ENCODE data around the gene VSTM2B.

VSTM2B gene

GRCh38 chr19:29569038-29569911 is 43.5 kb downstream of the VSTM2B start:
- peak; percentile 47 for DNase-seq

- peak; percentile 30 for DNase-seq
These were observed 45.4 kb downstream of the VSTM2B start for GRCh38 chr19:29571181-29571580.

GRCh38 chr19:29573486-29573885 is 47.7 kb downstream of the VSTM2B start:
- DNase-seq, result no peak

DNA sequence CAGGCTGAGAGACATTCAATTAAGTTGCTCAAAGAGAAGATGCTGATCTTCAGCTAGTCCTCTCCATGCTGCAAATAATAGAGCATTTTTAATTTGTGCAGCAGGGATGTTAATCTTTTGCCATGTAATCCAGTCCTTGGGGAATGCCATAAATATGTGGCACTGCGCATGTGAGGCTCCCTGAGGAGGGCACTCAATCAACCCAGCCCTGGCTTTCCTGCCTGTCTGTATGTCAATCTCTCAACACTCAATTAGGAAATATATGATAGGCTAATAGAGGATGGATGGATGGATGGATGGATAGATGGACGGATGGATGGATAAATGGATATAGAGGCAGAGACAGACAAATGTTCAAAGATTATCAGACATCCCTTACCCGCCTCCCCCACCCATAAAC is 48.7 kb downstream of the VSTM2B start:
- DNase-seq, result peak; percentile 21

- peak; percentile 56 for DNase-seq
These were observed 50.3 kb downstream of the VSTM2B start for GRCh38 chr19:29576046-29576606.

GRCh38 chr19:29576761-29577648 is 51.2 kb downstream of the VSTM2B start:
- DNase-seq, result peak; percentile 67

GRCh38 chr19:29577649-29577963 is 51.8 kb downstream of the VSTM2B start:
- DNase-seq, result peak; percentile 51

GRCh38 chr19:29578349-29578748 is 52.6 kb downstream of the VSTM2B start:
- no peak for DNase-seq

- DNase-seq, result peak; percentile 11
These were observed 53.6 kb downstream of the VSTM2B start for GRCh38 chr19:29579308-29579910.

DNA sequence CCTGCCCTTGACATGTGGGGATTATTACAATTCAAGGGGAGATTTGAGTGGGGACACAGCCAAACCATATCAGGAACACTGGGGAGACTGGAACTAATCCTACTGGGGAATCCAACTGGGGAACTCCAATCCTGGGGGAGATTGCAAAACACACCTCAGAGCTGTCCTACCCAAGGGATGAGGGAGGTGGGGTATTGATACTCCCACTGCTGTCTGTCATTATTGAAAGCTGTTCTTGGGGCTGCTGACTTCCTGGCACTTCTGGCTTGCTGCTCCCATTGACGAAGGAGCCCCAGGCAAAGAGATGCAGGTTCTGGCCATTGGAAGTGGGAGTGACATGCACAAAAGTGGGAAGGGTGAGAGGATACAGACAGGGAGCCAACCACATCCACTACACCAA is 55.6 kb downstream of the VSTM2B start:
- no peak for DNase-seq

DNA sequence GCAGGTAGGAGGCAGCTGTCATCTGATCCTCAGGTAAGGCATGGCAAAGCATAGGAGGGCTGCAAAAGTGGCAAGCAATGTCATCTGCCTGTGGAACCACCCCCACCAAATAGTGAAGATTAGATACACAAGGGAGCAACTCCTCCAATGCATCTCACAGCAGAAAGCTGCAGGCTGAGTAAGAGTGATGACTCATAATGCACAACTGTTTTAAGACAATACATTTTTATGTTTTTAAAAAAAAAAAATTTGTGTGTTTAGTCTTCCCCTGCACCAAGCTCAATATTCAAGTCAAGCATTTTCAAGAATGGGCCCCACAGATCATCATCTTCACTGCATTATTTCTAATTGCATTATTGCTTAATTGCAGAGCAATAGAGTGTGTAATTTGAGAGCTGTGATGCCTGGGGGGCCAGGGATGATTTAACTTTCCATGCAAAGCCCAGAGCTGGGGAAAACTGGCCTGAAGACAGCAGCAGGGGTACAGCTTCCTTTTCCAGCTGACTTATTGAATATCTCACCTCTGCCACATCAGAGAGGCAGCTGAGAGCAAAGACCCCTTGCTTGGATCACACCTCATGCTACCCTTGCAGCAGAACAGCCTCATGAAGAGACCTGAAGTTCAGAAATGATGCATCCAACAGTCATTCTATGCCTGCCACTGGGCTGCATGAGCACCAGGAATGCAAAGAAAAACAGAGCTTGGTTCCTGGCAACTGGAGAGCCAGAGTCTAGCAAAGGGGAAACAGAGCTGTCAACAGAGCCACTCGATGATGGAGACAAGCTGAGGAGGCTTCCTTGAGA is 57.6 kb downstream of the VSTM2B start:
- DNase-seq, result no peak

DNA sequence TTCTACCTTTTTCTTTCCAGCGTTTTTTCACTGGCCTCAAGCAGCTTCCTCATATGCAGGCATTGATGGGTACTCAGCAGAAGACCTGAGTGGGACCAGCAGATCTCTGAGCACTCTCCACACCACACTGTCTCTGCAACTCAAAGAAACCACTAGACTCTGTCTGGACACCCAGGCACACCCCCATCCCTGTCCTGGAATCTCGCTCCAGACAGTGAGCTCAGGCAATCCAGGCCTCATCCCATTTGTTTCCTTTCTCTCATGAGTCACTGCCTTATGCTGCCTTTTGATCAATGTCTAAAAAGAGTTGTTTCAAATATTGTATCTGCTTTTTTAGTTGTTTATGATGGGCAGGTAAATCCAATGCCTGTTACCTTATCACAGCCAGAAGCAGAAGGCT is 60.6 kb downstream of the VSTM2B start:
- DNase-seq, result no peak

DNA sequence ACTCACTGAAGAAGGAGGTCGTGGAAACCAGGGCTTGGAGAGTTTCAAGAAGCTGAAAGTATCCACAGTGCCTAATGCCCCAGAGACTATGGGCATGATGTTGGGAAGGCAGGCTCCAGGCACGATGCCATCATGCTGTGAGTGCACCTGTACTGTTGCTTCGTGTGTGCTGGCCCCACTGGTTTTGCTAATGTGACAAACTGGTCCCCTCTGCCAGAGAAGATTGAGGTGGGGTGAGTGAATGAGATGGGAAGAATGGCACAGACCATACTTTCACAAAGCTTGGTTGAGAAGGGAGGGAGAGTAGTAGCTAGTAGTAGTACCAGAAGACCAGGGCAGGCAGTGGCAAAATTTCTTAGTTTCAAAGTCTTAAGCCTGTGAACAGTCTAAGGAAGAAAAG is 61.3 kb downstream of the VSTM2B start:
- no peak for DNase-seq

- DNase-seq, result peak; percentile 69
These were observed 61.8 kb downstream of the VSTM2B start for GRCh38 chr19:29587518-29587986.

DNA sequence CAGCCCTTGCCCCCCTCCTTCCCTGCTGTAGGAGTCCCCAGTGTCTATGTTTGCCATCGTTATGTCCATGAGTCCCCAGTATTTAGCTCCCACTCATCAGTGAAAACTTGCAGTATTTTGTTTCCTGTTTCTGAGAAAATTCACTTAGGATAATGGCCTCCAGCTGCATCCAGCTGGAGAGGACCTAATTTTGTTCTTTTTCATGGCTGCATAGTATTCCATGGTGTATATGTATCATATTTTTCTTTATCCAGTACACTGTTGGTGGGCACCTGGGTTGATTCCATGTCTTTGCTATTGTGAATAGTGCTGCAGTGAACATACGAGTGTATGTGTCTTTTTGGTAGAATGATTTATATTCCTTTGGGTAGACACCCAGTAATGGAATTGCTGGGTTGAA is 62.3 kb downstream of the VSTM2B start:
- no peak for DNase-seq

GRCh38 chr19:29590278-29590677 is 64.5 kb downstream of the VSTM2B start:
- DNase-seq, result no peak

GRCh38 chr19:29591670-29592069 is 65.9 kb downstream of the VSTM2B start:
- no peak for DNase-seq

DNA sequence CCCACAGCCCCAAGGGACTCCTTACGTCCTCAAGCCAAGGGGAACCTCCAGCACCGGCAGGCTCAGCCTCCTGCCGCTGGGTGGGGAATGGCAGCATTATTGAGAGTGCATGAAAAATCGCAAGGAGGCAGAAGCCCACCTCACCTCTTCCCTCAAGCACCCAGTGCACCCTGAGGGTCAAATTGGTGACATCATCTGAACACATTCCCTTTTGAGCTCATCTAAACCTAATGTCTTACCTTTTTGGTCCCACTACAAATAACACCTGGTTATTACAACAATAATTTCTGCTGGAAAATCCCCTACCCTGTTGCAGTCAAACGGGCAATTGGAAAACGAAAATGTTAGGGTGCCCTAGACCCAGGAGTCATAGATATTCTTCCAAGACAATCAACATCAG is 68.1 kb downstream of the VSTM2B start:
- DNase-seq, result no peak

DNA sequence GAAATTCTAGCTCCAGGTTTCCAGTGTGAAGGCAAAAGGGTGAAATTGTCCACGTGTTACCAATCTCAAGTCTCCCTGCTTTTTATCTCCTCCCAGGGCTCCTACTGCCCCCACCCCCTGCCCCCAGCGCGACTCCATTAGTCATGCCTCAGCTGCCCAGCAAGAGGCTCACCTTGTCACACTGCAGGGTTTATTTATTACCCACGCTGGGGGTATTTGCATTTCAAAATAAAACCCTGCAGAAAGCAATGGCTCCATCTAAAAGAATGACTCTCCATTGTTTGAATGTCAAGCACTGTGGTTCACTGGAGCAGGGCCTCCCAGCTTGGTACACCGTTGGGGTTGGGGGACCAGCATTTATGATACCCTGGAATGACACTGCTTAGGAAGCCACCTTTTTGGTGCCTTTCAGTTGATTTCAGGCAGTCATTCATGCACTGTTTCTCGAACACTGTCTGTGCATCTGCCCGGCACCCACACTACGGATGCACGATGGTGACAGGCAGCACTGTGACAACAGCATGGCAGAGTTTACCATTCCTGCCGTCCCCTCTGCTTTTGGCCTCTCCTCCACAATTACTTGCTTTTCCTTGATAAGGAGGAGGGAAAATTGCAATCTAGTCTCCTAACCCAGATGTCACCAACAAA is 70.4 kb downstream of the VSTM2B start:
- no peak for DNase-seq

GRCh38 chr19:29596885-29597525 is 71.2 kb downstream of the VSTM2B start:
- DNase-seq, result no peak

DNA sequence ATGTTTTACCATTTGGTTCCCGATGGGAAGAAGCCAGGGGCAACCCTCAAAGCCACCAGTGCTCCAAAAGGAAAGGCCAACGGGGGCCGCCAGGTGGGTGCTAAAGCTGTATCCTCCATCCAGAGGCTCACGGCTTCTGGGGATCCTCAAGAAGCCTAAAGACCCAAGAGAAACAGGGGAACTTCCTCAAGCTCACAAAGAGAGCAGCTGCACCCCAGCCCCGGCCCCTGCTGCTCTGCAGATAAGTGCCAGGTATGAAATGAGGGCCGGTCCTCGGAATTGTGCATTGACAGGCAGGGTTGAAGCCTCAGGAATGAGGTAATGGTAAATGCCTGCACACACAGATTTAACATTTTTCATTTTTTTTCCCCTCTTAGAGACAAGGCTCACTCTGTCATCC is 72.2 kb downstream of the VSTM2B start:
- no peak for DNase-seq

Data from activated CD8-positive, alpha-beta memory T cell treated with anti-CD3 and anti-CD28 coated beads for 24 hours (primary cell).